Muscle of leg (tissue), 11 donors: ENCODE results near the gene LCE2B. TPM values are rescaled to one million over a fixed set of nuclear protein-coding genes. Genes with fewer than 3 reads are reported as not detected.

ENCODE experiments used
- DNase-seq: peaks from one replicate; pipeline ENCODE4 v3.0.0; 2013
- H3K27ac ChIP-seq: one replicate; pipeline ENCODE4 v1.5.1; 2013; ENCODE audit warnings: mild to moderate bottlenecking, low read length, control low read depth
- H3K27me3 ChIP-seq: one replicate; pipeline ENCODE4 v1.6.1; 2013; ENCODE audit warnings: low read length; ENCODE audit not compliant: control insufficient read depth, insufficient read depth
- H3K36me3 ChIP-seq: one replicate; pipeline ENCODE4 v1.6.1; 2013; ENCODE audit warnings: low read length; ENCODE audit not compliant: control insufficient read depth, insufficient read depth
- H3K4me1 ChIP-seq: one replicate; pipeline ENCODE4 v1.6.1; 2013; ENCODE audit warnings: low read length; ENCODE audit not compliant: control insufficient read depth, insufficient read depth
- H3K4me3 ChIP-seq: one replicate; pipeline ENCODE4 v1.5.1; 2013; ENCODE audit warnings: low read length, control low read depth
- H3K9me3 ChIP-seq: replicated peaks from 2 replicates; pipeline ENCODE4 v1.6.1; 2013; ENCODE audit warnings: low read depth, low read length; ENCODE audit not compliant: control insufficient read depth
- WGBS: methylation state at CpG from one replicate; pipeline ENCODE4 v1.1.5; 2013; ENCODE audit warnings: missing lambda C conversion rate; ENCODE audit not compliant: insufficient coverage; 5-methylcytosine and 5-hydroxymethylcytosine counted together
- polyA plus RNA-seq, 8 donors: library from polyadenylated mRNA; unstranded; fragments of 120-200 nt; gene quantifications; one replicate each; pipeline versions ENCODE4 v1.2.1 to v1.2.3, GENCODE V29; 2013; ENCODE audit warnings: inconsistent platforms in 1 of 8, low replicate concordance in 1 of 8; ENCODE audit not compliant: insufficient read length in 8 of 8, insufficient read depth in 1 of 8
- total RNA-seq: library from RNA; stranded (reverse); fragments of 120-200 nt; gene quantifications from one replicate; pipeline ENCODE4 v1.2.4, GENCODE V29; 2013

LCE2B gene
- total and polyA plus RNA-seq, 9 donors, result not detected

GRCh38 chr1:152725261-152725660 lies 39.3 kb downstream of the LCE2B start:
- Histone ChIP-seq H3K27ac (no peak overlapping the region), H3K4me1 (no peaks in the 10 kb centered on the region), H3K27me3 (no peaks in the 10 kb centered on the region), H3K9me3 (no peaks in the 10 kb centered on the region), H3K4me3 (no peak overlapping the region), H3K36me3 (no peaks in the 10 kb centered on the region)
- DNase-seq, result no peak

- no peaks in the 10 kb centered on the region for H3K9me3 ChIP-seq
- no CpG with 5 or more reads among the region's 1 CpG for WGBS
- DNase-seq, result no peak
- H3K36me3 ChIP-seq, result no peaks in the 10 kb centered on the region
- H3K4me3 ChIP-seq, result no peak overlapping the region
- H3K4me1 ChIP-seq, result no peaks in the 10 kb centered on the region
- H3K27me3 ChIP-seq, result no peaks in the 10 kb centered on the region
- no peak overlapping the region for H3K27ac ChIP-seq
These were observed 43.1 kb downstream of the LCE2B start for GRCh38 chr1:152728986-152729385.

- WGBS, result no CpG with 5 or more reads among the region's 1 CpG
- no peaks in the 10 kb centered on the region for H3K27me3 ChIP-seq
- no peak for DNase-seq
- H3K36me3 ChIP-seq, result no peaks in the 10 kb centered on the region
- no peak overlapping the region for H3K27ac ChIP-seq
- H3K4me1 ChIP-seq, result no peaks in the 10 kb centered on the region
- H3K9me3 ChIP-seq, result no peaks in the 10 kb centered on the region
- H3K4me3 ChIP-seq, result no peak overlapping the region
These were observed 49.7 kb downstream of the LCE2B start for GRCh38 chr1:152735648-152736047.

Other genes starting within 250 kb of the LCE2B start
- gene LCE5A, start 175.3 kb upstream of the LCE2B start, total RNA-seq, result not detected
- not detected for gene LCE5A, start 175.3 kb upstream of the LCE2B start, polyA plus RNA-seq
- gene CRCT1, start 171.6 kb upstream of the LCE2B start, total RNA-seq, result not detected
- gene CRCT1, start 171.6 kb upstream of the LCE2B start, polyA plus RNA-seq, result not detected
- not detected for gene LCE3E, start 119.3 kb upstream of the LCE2B start, total RNA-seq
- gene LCE3E, start 119.3 kb upstream of the LCE2B start, polyA plus RNA-seq, result not detected
- gene LCE3D, start 105.6 kb upstream of the LCE2B start, total RNA-seq, result not detected
- not detected for gene LCE3D, start 105.6 kb upstream of the LCE2B start, polyA plus RNA-seq
- not detected for gene LCE3C, start 85.9 kb upstream of the LCE2B start, total RNA-seq
- gene LCE3C, start 85.9 kb upstream of the LCE2B start, polyA plus RNA-seq, result not detected
- not detected for gene LCE3B, start 72.3 kb upstream of the LCE2B start, total RNA-seq
- gene LCE3B, start 72.3 kb upstream of the LCE2B start, polyA plus RNA-seq, result not detected
- not detected for gene LCE3A, start 63.0 kb upstream of the LCE2B start, total RNA-seq
- not detected for gene LCE3A, start 63.0 kb upstream of the LCE2B start, polyA plus RNA-seq
- not detected for gene LCE2D, start 22.7 kb upstream of the LCE2B start, total RNA-seq
- not detected for gene LCE2D, start 22.7 kb upstream of the LCE2B start, polyA plus RNA-seq
- gene LCE2C, start 10.8 kb upstream of the LCE2B start, total RNA-seq, result not detected
- not detected for gene LCE2C, start 10.8 kb upstream of the LCE2B start, polyA plus RNA-seq
- not detected for gene LCE2A, start 12.2 kb downstream of the LCE2B start, total RNA-seq
- gene LCE2A, start 12.2 kb downstream of the LCE2B start, polyA plus RNA-seq, result not detected
- not detected for gene LCE4A, start 22.0 kb downstream of the LCE2B start, total RNA-seq
- gene LCE4A, start 22.0 kb downstream of the LCE2B start, polyA plus RNA-seq, result not detected
- not detected for gene KPRP, start 71.9 kb downstream of the LCE2B start, total RNA-seq
- gene KPRP, start 71.9 kb downstream of the LCE2B start, polyA plus RNA-seq, result not detected
- not detected for gene LCE1F, start 89.0 kb downstream of the LCE2B start, total RNA-seq
- gene LCE1F, start 89.0 kb downstream of the LCE2B start, polyA plus RNA-seq, result not detected
- not detected for gene LCE1E, start 100.1 kb downstream of the LCE2B start, total RNA-seq
- not detected for gene LCE1E, start 100.1 kb downstream of the LCE2B start, polyA plus RNA-seq
- gene LCE1D, start 110.6 kb downstream of the LCE2B start, total RNA-seq, result not detected
- not detected for gene LCE1D, start 110.6 kb downstream of the LCE2B start, polyA plus RNA-seq
- gene LCE1C, start 120.5 kb downstream of the LCE2B start, total RNA-seq, result not detected
- not detected for gene LCE1C, start 120.5 kb downstream of the LCE2B start, polyA plus RNA-seq
- not detected for gene LCE1B, start 125.8 kb downstream of the LCE2B start, total RNA-seq
- not detected for gene LCE1B, start 125.8 kb downstream of the LCE2B start, polyA plus RNA-seq
- not detected for gene LCE1A, start 141.3 kb downstream of the LCE2B start, total RNA-seq
- gene LCE1A, start 141.3 kb downstream of the LCE2B start, polyA plus RNA-seq, result not detected
- not detected for gene LCE6A, start 156.7 kb downstream of the LCE2B start, total RNA-seq
- gene LCE6A, start 156.7 kb downstream of the LCE2B start, polyA plus RNA-seq, result not detected
- not detected for gene LCE7A, start 173.9 kb downstream of the LCE2B start, total RNA-seq
- not detected for gene LCE7A, start 173.9 kb downstream of the LCE2B start, polyA plus RNA-seq
- gene SMCP, start 192.2 kb downstream of the LCE2B start, total RNA-seq, result not detected
- gene SMCP, start 192.2 kb downstream of the LCE2B start, polyA plus RNA-seq, result not detected
- not detected for gene IVL, start 222.4 kb downstream of the LCE2B start, total RNA-seq
- 1 to 10 TPM in 1 of 8 donors, under 1 TPM in 3, not detected in 4; 0.11 to 8.1 (median 0.32) TPM for gene IVL, start 222.4 kb downstream of the LCE2B start, polyA plus RNA-seq